Activated CD4-positive, alpha-beta T cell treated with anti-CD3 and anti-CD28 coated beads, Interleukin-2, amount 10 ng/mL, durations not matched to agents 7 days and 5 days (primary cell): ENCODE measurements around the gene BRAF. TPM values are rescaled to one million over a fixed set of nuclear protein-coding genes. Genes with fewer than 3 reads are reported as not detected.
"Not testable (repeated sequence)": the region's sequence is repeated elsewhere in the genome, so short reads cannot be mapped to it uniquely, and the experiment has no call there.

ENCODE experiments used
- CTCF ChIA-PET: fragments of 350-600 bp; sonication (Branson Sonifier 250); formaldehyde crosslinking; loops from one replicate; lab custom pipeline; 2021; ENCODE audit warnings: antibody characterized with exemption; lab: Charles Lee
- POLR2A ChIA-PET: fragments of 350-600 bp; sonication (Branson Sonifier 250); formaldehyde crosslinking; loops from one replicate; lab custom pipeline; 2021; ENCODE audit warnings: antibody characterized with exemption; lab: Charles Lee
- DNase-seq: peaks from one replicate; pipeline ENCODE4 v3.0.0-alpha.2; 2020
- H3K27ac Mint-ChIP-seq: one replicate; pipeline ENCODE4 v1.8.0; 2021; ENCODE audit warnings: mild to moderate bottlenecking, moderate library complexity, mixed read lengths
- H3K27me3 Mint-ChIP-seq: one replicate; pipeline ENCODE4 v1.8.0; 2021; ENCODE audit warnings: mixed read lengths
- H3K36me3 Mint-ChIP-seq: one replicate; pipeline ENCODE4 v1.8.0; 2021; ENCODE audit warnings: low read depth, mixed read lengths
- H3K4me1 Mint-ChIP-seq: one replicate; pipeline ENCODE4 v1.8.0; 2021; ENCODE audit warnings: mixed read lengths
- H3K4me3 Mint-ChIP-seq: one replicate; pipeline ENCODE4 v1.8.0; 2021; ENCODE audit warnings: mild to moderate bottlenecking, moderate library complexity, mixed read lengths
- H3K9me3 Mint-ChIP-seq: one replicate; pipeline ENCODE4 v1.8.0; 2021; ENCODE audit warnings: mixed read lengths
- total RNA-seq, 2 experiments: library from RNA; stranded (reverse); gene quantifications; one replicate each; pipeline ENCODE4 v1.2.3, GENCODE V29; 2021

BRAF gene
- total RNA-seq, 2 experiments from 2014 or later: 25.6 to 34.1 TPM

GRCh38 chr7:140914083-140914482 lies 10.6 kb downstream of the BRAF start:
- no peaks in the 10 kb centered on the region for H3K27me3 Mint-ChIP-seq
- H3K9me3 Mint-ChIP-seq: no peaks in the 10 kb centered on the region
- H3K4me3 Mint-ChIP-seq: no peak overlapping the region
- H3K36me3 Mint-ChIP-seq: peaks cover 9% of the 10 kb centered on the region
- DNase-seq: no peak
- POLR2A ChIA-PET: no interaction called here
- H3K4me1 Mint-ChIP-seq: peaks cover 26% of the 10 kb centered on the region
- CTCF ChIA-PET: interaction anchor here (0.6 to 2.1 kb wide), 2 partner anchors 9 to 162 kb away, joined by 3 to 5 read pairs; no protein-coding TSS in a partner anchor
- no peak overlapping the region for H3K27ac Mint-ChIP-seq

GRCh38 chr7:140913596-140913928 lies 11.2 kb downstream of the BRAF start:
- H3K4me1 Mint-ChIP-seq: peaks cover 26% of the 10 kb centered on the region
- H3K9me3 Mint-ChIP-seq, H3K27ac Mint-ChIP-seq, H3K36me3 Mint-ChIP-seq, DNase-seq, POLR2A ChIA-PET, H3K27me3 Mint-ChIP-seq, H3K4me3 Mint-ChIP-seq: not testable (repeated sequence)
- CTCF ChIA-PET: interaction anchor here (0.6 to 2.1 kb wide), 3 partner anchors 9 to 161 kb away, joined by 3 to 5 read pairs (median 3); no protein-coding TSS in a partner anchor

GRCh38 chr7:140911746-140912145 lies 13.0 kb downstream of the BRAF start:
- Mint-ChIP-seq H3K4me1 (peaks cover 20% of the 10 kb centered on the region), H3K27me3 (no peaks in the 10 kb centered on the region), H3K9me3 (no peaks in the 10 kb centered on the region), H3K27ac (no peak overlapping the region), H3K36me3 (peaks cover 9% of the 10 kb centered on the region), H3K4me3 (no peak overlapping the region)
- DNase-seq: no peak
- ChIA-PET CTCF (no interaction called here), POLR2A (no interaction called here)

GRCh38 chr7:140909476-140910161 lies 15.1 kb downstream of the BRAF start:
- H3K27me3 Mint-ChIP-seq: no peaks in the 10 kb centered on the region
- peaks cover 14% of the 10 kb centered on the region for H3K4me1 Mint-ChIP-seq
- peaks cover 9% of the 10 kb centered on the region for H3K36me3 Mint-ChIP-seq
- POLR2A ChIA-PET: no interaction called here
- H3K4me3 Mint-ChIP-seq: no peak overlapping the region
- no peaks in the 10 kb centered on the region for H3K9me3 Mint-ChIP-seq
- H3K27ac Mint-ChIP-seq: no peak overlapping the region
- CTCF ChIA-PET: no interaction called here
- DNase-seq: no peak

GRCh38 chr7:140908361-140908760 lies 16.4 kb downstream of the BRAF start:
- ChIA-PET POLR2A (no interaction called here), CTCF (no interaction called here)
- Mint-ChIP-seq H3K9me3 (peaks cover 2% of the 10 kb centered on the region), H3K4me3 (no peak overlapping the region), H3K36me3 (peaks cover 16% of the 10 kb centered on the region), H3K27ac (no peak overlapping the region), H3K4me1 (peaks cover 22% of the 10 kb centered on the region), H3K27me3 (no peaks in the 10 kb centered on the region)
- no peak for DNase-seq

- POLR2A ChIA-PET: no interaction called here
- H3K4me3 Mint-ChIP-seq: no peak overlapping the region
- peaks cover 40% of the 10 kb centered on the region for H3K4me1 Mint-ChIP-seq
- peaks cover 6% of the 10 kb centered on the region for H3K9me3 Mint-ChIP-seq
- CTCF ChIA-PET: interaction anchor here (1.2 kb wide), 1 partner anchor 10 kb away, joined by 5 read pairs; no protein-coding TSS in a partner anchor
- no peaks in the 10 kb centered on the region for H3K27me3 Mint-ChIP-seq
- H3K36me3 Mint-ChIP-seq: peaks cover 12% of the 10 kb centered on the region
- no peak for DNase-seq
- H3K27ac Mint-ChIP-seq: peak overlapping the region; percentile 27
Measured at GRCh38 chr7:140903741-140904480, 20.8 kb downstream of the BRAF start.

GRCh38 chr7:140902303-140902953 lies 22.3 kb downstream of the BRAF start:
- peak overlapping the region; percentile 31 for H3K4me3 Mint-ChIP-seq
- peak overlapping the region; percentile 82 for H3K27ac Mint-ChIP-seq
- peaks cover 6% of the 10 kb centered on the region for H3K9me3 Mint-ChIP-seq
- H3K4me1 Mint-ChIP-seq: peaks cover 40% of the 10 kb centered on the region
- H3K27me3 Mint-ChIP-seq: no peaks in the 10 kb centered on the region
- peak; percentile 19 for DNase-seq
- peaks cover 12% of the 10 kb centered on the region for H3K36me3 Mint-ChIP-seq
- CTCF ChIA-PET: no interaction called here
- POLR2A ChIA-PET: no interaction called here

GRCh38 chr7:140901941-140902302 lies 22.8 kb downstream of the BRAF start:
- no peak overlapping the region for H3K4me3 Mint-ChIP-seq
- H3K4me1 Mint-ChIP-seq: peaks cover 40% of the 10 kb centered on the region
- ChIA-PET CTCF (no interaction called here), POLR2A (no interaction called here)
- H3K36me3 Mint-ChIP-seq: peaks cover 12% of the 10 kb centered on the region
- DNase-seq: no peak
- H3K27me3 Mint-ChIP-seq: no peaks in the 10 kb centered on the region
- H3K9me3 Mint-ChIP-seq: peaks cover 6% of the 10 kb centered on the region
- peak overlapping the region; percentile 82 for H3K27ac Mint-ChIP-seq

- ChIA-PET CTCF (interaction anchor here (0.5 to 1.8 kb wide), 3 partner anchors 28 to 239 kb away, joined by 3 to 5 read pairs (median 5); no protein-coding TSS in a partner anchor), POLR2A (no interaction called here)
- DNase-seq: no peak
Measured at GRCh38 chr7:140899883-140900282, 24.8 kb downstream of the BRAF start.

GRCh38 chr7:140898786-140899536 lies 25.8 kb downstream of the BRAF start:
- Mint-ChIP-seq H3K27ac (no peak overlapping the region), H3K27me3 (no peaks in the 10 kb centered on the region), H3K9me3 (peaks cover 6% of the 10 kb centered on the region), H3K36me3 (peaks cover 14% of the 10 kb centered on the region), H3K4me3 (no peak overlapping the region), H3K4me1 (peaks cover 32% of the 10 kb centered on the region)
- DNase-seq: no peak
- CTCF ChIA-PET: no interaction called here
- POLR2A ChIA-PET: no interaction called here

More at GRCh38 chr7:140899883-140900282, 24.8 kb downstream of the BRAF start:
- Mint-ChIP-seq H3K4me3 (no peak overlapping the region), H3K27me3 (no peaks in the 10 kb centered on the region), H3K4me1 (peaks cover 40% of the 10 kb centered on the region), H3K36me3 (peaks cover 16% of the 10 kb centered on the region), H3K27ac (no peak overlapping the region), H3K9me3 (peaks cover 6% of the 10 kb centered on the region)

GRCh38 chr7:140896996-140897395 lies 27.7 kb downstream of the BRAF start:
- Mint-ChIP-seq H3K36me3 (peaks cover 11% of the 10 kb centered on the region), H3K4me1 (peaks cover 12% of the 10 kb centered on the region), H3K9me3 (peaks cover 2% of the 10 kb centered on the region), H3K27ac (no peak overlapping the region), H3K27me3 (no peaks in the 10 kb centered on the region), H3K4me3 (no peak overlapping the region)
- POLR2A ChIA-PET: no interaction called here
- CTCF ChIA-PET: no interaction called here
- DNase-seq: no peak

- Mint-ChIP-seq H3K36me3 (peaks cover 4% of the 10 kb centered on the region), H3K9me3 (no peaks in the 10 kb centered on the region), H3K27ac (no peak overlapping the region), H3K27me3 (no peaks in the 10 kb centered on the region), H3K4me3 (no peak overlapping the region), H3K4me1 (peaks cover 5% of the 10 kb centered on the region)
- POLR2A ChIA-PET: no interaction called here
- no peak for DNase-seq
- CTCF ChIA-PET: interaction anchor here (1.2 to 2.1 kb wide), 4 partner anchors 10 to 122 kb away, joined by 3 to 10 read pairs (median 4); no protein-coding TSS in a partner anchor
Measured at GRCh38 chr7:140889645-140890044, 35.1 kb downstream of the BRAF start.
